GM12878 (cell line): ENCODE data around the gene KCTD12. TPM values are rescaled to one million over a fixed set of nuclear protein-coding genes. Genes with fewer than 3 reads are reported as not detected.

Experiments
- ATAC-seq: fragments of 200-7000 bp; cut with Tn5 transposase; 3 replicates; pipeline ENCODE4 v1.9.1; 2020; ENCODE audit warnings: mild to moderate bottlenecking, moderate library complexity
- BruUV-seq: library from RNA; stranded (reverse); fragments of 400-500 nt; replicated peaks from 2 replicates; lab custom pipeline; 2021; lab: Mats Ljungman, UMichigan
- CTCF ChIA-PET: fragments of 300-600 bp; sonication (Branson Sonifier 250); formaldehyde crosslinking; extraction: SDS; loops from one replicate; lab custom pipeline; 2021; ENCODE audit warnings: inconsistent platforms; lab: Yijun Ruan, JAX
- POLR2A ChIA-PET: fragments of 350-600 bp; formaldehyde crosslinking; extraction: SDS; loops from one replicate; lab custom pipeline; 2021; ENCODE audit warnings: inconsistent platforms; lab: Charles Lee
- RAD21 ChIA-PET: fragments of 300-600 bp; sonication (Branson Sonifier 250); formaldehyde crosslinking; loops from one replicate; lab custom pipeline; 2023; ENCODE audit warnings: antibody characterized with exemption; ENCODE audit not compliant: unreplicated experiment; lab: Charles Lee
- SMC1A ChIA-PET: fragments of 300-600 bp; sonication (Branson Sonifier 250); formaldehyde crosslinking; loops from one replicate; lab custom pipeline; 2023; ENCODE audit not compliant: unreplicated experiment, uncharacterized antibody; lab: Charles Lee
- DNase-seq: peaks from one replicate; pipeline ENCODE4 v3.0.0-alpha.2; 2011; ENCODE audit warnings: low read depth, low spot score
- FAIRE-seq: peaks from 3 replicates; lab custom pipeline; 2011; peaks lifted over from hg19 to GRCh38; lab: Jason Lieb, UNC
- H2AFZ ChIP-seq: 2 replicates; pipeline ENCODE4 v1.6.0; 2011; ENCODE audit warnings: low read depth, low read length, control low read depth; ENCODE audit not compliant: control insufficient read depth
- H3K27ac ChIP-seq: 2 replicates; pipeline ENCODE4 v1.5.1; 2011; ENCODE audit warnings: control low read depth; ENCODE audit not compliant: control insufficient read depth, insufficient read depth
- H3K27me3 ChIP-seq, 2 experiments: replicated peaks in 1 of 2; 2 replicates each; pipeline versions ENCODE4 v1.6.0 to v1.6.1; 2011; ENCODE audit warnings: low read length in 1 of 2; ENCODE audit not compliant: control insufficient read depth in 2 of 2, insufficient read depth in 2 of 2
- H3K36me3 ChIP-seq, 2 experiments: 2 replicates each; pipeline ENCODE4 v1.5.1; 2011; ENCODE audit warnings: low read length in 1 of 2; ENCODE audit not compliant: control insufficient read depth in 2 of 2, insufficient read depth in 2 of 2
- H3K4me1 ChIP-seq: 2 replicates; pipeline ENCODE4 v1.6.1; 2011; ENCODE audit warnings: mild to moderate bottlenecking, low read length, moderate library complexity, mixed read lengths; ENCODE audit not compliant: control insufficient read depth, insufficient read depth
- H3K4me2 ChIP-seq: 2 replicates; pipeline ENCODE4 v1.6.0; 2011; ENCODE audit warnings: control low read depth; ENCODE audit not compliant: control insufficient read depth, insufficient read depth
- H3K4me3 ChIP-seq: fragments of 200-600 bp; sonication (generic); 2 replicates; pipeline ENCODE4 v1.5.1; 2016
- H3K79me2 ChIP-seq: 2 replicates; pipeline ENCODE4 v1.6.0; 2011; ENCODE audit warnings: low read length; ENCODE audit not compliant: control insufficient read depth, insufficient read depth
- H3K9ac ChIP-seq: 2 replicates; pipeline ENCODE4 v1.8.0; 2011; ENCODE audit warnings: low read length, control low read depth, mixed read lengths; ENCODE audit not compliant: control insufficient read depth, insufficient read depth
- H3K9me3 ChIP-seq: replicated peaks from 3 replicates; pipeline ENCODE4 v1.5.1; 2011; ENCODE audit warnings: mild to moderate bottlenecking, low read length; ENCODE audit not compliant: control insufficient read depth, insufficient read depth
- H4K20me1 ChIP-seq: 2 replicates; pipeline ENCODE4 v1.6.0; 2011; ENCODE audit not compliant: control insufficient read depth, insufficient read depth
- IKZF1 ChIP-seq: fragments of 450-650 bp; conservative IDR thresholded peaks from 2 replicates; pipeline ENCODE4 v1.6.1; 2017; ENCODE audit warnings: antibody characterized with exemption, mild to moderate bottlenecking
- PML ChIP-seq: IDR thresholded peaks from 2 replicates; pipeline ENCODE4 v1.6.1; 2012; ENCODE audit warnings: low read length, inconsistent platforms
- SIN3A ChIP-seq: IDR thresholded peaks from 2 replicates; pipeline ENCODE4 v1.6.1; 2012; ENCODE audit warnings: low read depth, low read length, improper control_type of control experiment
- SREBF2 ChIP-seq: IDR thresholded peaks from 2 replicates; pipeline ENCODE4 v1.6.1; 2012; ENCODE audit warnings: mild to moderate bottlenecking, low read length
- TBL1XR1 ChIP-seq: IDR thresholded peaks from 2 replicates; pipeline ENCODE4 v1.6.1; 2012; ENCODE audit warnings: low read depth, low read length, improper control_type of control experiment
- WRNIP1 ChIP-seq: IDR thresholded peaks from 2 replicates; pipeline ENCODE4 v1.6.1; 2011; ENCODE audit warnings: low read depth, low read length, improper control_type of control experiment, borderline replicate concordance
- ZNF274 ChIP-seq: IDR thresholded peaks from one replicate; pipeline ENCODE4 v1.8.0; 2011; ENCODE audit not compliant: insufficient read length, insufficient read depth
- WGBS: methylation state at CpG from one replicate; pipeline ENCODE4 v1.1.6; 2016; ENCODE audit warnings: low lambda C conversion rate; ENCODE audit not compliant: insufficient replicate concordance, insufficient coverage; ENCODE audit errors: missing lambda C conversion rate; 5-methylcytosine and 5-hydroxymethylcytosine counted together
- in situ Hi-C: fragments of 300-500 bp; cut with MboI; formaldehyde crosslinking; loops from 9 replicates; pipeline ENCODE4 v1.14.3; 2018; ENCODE audit warnings: mixed read lengths
- intact Hi-C: fragments of 100-400 bp; cut with micrococcal nuclease; formaldehyde crosslinking; loops from one replicate; pipeline ENCODE4 v1.14.2; 2022; ENCODE audit not compliant: unreplicated experiment
- polyA plus RNA-seq, 11 experiments: library from polyadenylated mRNA; depleted of rRNA in 4 of 11; unstranded in 6 of 11; stranded (reverse) in 5 of 11; fragments of >200 nt; fragmentation: Nextera tagmentation in 4 of 11; fragmentation: Illumina TruSeq in 1 of 11; extraction: Ambion mirVana in 4 of 11; extraction: Trizol in 1 of 11; gene quantifications; 1 replicate in 1 of 11; 2 replicates in 10 of 11; pipeline versions ENCODE4 v1.2.1 to v1.2.3, GENCODE V29; 2011 to 2016; ENCODE audit warnings: inconsistent platforms in 2 of 11, missing spikeins in 2 of 11, low read depth in 1 of 11
- total RNA-seq, 4 experiments: library from RNA; depleted of rRNA in 3 of 4; stranded (reverse); fragments of >200 nt in 3 of 4; fragmentation: Illumina TruSeq in 1 of 4; extraction: Trizol in 1 of 4; gene quantifications; 2 replicates each; pipeline versions ENCODE4 v1.2.1 to v1.2.3, GENCODE V29; 2013 to 2021
- TF ChIP-seq, protein P1 (sequence below): IDR thresholded peaks from 2 replicates; pipeline ENCODE4 v1.6.1; 2012; ENCODE audit warnings: low read depth, low read length, improper control_type of control experiment

Gene KCTD12
- total and polyA plus RNA-seq, 10 of the 15 experiments (the other 5 are each of a cell fraction or from before 2014, with no cell fraction given) = 0.24 to 2.9 (median 0.92) TPM

DNA sequence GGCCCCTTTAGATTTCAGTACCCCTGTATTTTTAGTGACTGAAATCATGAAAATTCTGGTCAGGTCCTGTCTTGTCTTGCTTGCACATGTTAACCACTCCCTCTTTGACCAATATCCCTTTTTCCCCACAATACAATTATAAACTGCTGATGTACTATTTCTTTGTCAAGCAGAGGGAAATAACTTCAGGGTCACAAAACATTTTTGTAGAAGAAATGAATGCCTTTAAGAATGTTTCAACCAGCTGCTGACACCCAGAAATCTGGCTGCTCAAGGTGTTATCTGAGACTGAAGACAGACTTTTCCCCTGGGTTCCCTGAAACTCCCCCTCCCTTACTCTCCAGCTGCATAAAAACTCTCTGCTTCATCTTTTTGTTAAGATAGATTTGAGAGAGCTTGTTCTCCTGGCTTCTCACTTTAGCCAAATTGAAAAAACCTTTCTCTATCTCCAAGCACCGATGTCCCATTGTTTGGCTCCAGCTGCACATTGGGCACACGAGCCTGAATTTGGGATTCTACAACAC, 43.7 kb upstream of the KCTD12 start:
- Histone ChIP-seq H3K9me3 (no peaks in the 10 kb centered on the region), H3K4me3 (no peak overlapping the region), H3K36me3 (no peaks in the 10 kb centered on the region), H4K20me1 (no peaks in the 10 kb centered on the region), H3K27ac (no peak overlapping the region), H3K4me1 (no peaks in the 10 kb centered on the region), H3K9ac (no peak overlapping the region), H3K4me2 (no peak overlapping the region), H3K79me2 (no peaks in the 10 kb centered on the region), H3K27me3 (no peaks in the 10 kb centered on the region), H2AFZ (no peak overlapping the region)
- SMC1A ChIA-PET = interaction anchor here (1.2 kb wide), 1 partner anchor 11 kb away, joined by 3 read pairs; no protein-coding TSS in a partner anchor
- TF ChIP-seq WRNIP1 (no peak), PML (no peak), SREBF2 (no peak), ZNF274 (no peak), IKZF1 (no peak), SIN3A (no peak), TBL1XR1 (no peak)
- TF ChIP-seq, protein P1, sequence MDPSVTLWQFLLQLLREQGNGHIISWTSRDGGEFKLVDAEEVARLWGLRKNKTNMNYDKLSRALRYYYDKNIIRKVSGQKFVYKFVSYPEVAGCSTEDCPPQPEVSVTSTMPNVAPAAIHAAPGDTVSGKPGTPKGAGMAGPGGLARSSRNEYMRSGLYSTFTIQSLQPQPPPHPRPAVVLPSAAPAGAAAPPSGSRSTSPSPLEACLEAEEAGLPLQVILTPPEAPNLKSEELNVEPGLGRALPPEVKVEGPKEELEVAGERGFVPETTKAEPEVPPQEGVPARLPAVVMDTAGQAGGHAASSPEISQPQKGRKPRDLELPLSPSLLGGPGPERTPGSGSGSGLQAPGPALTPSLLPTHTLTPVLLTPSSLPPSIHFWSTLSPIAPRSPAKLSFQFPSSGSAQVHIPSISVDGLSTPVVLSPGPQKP = no peak
- no peak for DNase-seq
- RAD21 ChIA-PET = interaction anchor here (2.4 kb wide), 1 partner anchor 26 kb away, joined by 9 read pairs; no protein-coding TSS in a partner anchor
- in situ Hi-C loops = no loop called here
- no peak for FAIRE-seq
- POLR2A ChIA-PET = no interaction called here
- BruUV-seq = no TSS peak
- intact Hi-C loops = no loop called here
- 65% methylated on average over 2 of the region's 2 CpGs for WGBS
- CTCF ChIA-PET = interaction anchor here (1.1 kb wide), 1 partner anchor 50 kb away, joined by 3 read pairs; no protein-coding TSS in a partner anchor
- ATAC-seq = no peak
